NCI-H82 (cell line): ENCODE data around the gene FUT3.
A peak's percentile ranks its signal among the peaks of the same experiment; 100 is the strongest.

ENCODE experiments used
- DNase-seq: peaks from one replicate; lab custom pipeline; 2025; lab: John Stamatoyannopoulos, UW

FUT3 gene

DNA sequence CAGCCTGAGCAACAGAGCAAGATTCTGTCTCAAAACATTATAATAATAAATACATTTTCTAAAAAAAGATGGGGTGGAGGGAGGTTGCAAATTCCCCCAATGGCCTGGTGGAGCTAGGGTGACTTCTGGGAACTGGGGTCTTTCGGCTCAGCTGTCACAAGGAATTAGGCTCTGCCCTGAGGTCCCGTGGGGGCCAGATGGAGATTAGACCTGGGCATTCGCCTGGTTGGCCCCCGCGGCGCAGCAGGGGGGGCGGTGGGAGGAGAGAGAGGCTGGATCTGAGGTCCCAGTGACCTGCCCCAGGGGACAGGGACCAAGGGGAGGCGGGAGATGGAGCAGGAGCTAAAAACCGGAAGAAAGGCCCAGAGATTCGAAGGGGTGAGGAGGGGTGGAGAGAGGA lies 26.5 kb downstream of the FUT3 start:
- DNase-seq: peak; percentile 86

DNA sequence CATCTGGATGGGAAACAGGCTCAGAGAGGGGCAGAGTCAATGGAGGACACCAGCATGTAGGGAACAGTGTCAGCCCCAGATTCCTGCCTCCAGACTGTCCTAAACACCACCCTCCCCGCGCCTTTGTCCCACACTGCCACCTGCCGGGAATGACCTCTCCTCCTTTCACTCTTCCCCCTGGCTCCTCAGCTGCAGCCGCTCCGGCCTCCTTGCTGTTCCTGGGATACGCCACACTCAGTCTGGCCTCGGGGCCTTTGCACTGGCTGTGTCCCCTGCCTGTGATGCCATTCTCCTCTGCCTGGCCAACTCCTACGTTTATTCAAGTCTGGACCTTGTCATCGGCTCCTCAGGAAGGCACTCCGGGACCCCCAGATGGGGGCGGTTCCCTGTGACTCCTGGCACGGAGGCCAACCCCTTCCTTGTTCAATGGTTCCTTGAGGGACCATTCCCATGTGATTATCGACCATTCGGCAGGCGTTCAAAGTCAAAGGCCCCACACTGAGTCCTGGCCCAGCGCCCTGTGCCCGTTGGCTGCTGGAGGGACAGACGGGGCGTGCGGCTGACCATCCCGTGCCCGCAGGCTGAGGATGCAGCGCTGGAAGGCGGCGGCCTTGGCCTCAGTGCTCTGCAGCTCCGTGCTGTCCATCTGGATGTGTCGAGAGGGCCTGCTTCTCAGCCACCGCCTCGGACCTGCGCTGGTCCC lies 27.5 kb downstream of the FUT3 start:
- peak; percentile 52 for DNase-seq

DNA sequence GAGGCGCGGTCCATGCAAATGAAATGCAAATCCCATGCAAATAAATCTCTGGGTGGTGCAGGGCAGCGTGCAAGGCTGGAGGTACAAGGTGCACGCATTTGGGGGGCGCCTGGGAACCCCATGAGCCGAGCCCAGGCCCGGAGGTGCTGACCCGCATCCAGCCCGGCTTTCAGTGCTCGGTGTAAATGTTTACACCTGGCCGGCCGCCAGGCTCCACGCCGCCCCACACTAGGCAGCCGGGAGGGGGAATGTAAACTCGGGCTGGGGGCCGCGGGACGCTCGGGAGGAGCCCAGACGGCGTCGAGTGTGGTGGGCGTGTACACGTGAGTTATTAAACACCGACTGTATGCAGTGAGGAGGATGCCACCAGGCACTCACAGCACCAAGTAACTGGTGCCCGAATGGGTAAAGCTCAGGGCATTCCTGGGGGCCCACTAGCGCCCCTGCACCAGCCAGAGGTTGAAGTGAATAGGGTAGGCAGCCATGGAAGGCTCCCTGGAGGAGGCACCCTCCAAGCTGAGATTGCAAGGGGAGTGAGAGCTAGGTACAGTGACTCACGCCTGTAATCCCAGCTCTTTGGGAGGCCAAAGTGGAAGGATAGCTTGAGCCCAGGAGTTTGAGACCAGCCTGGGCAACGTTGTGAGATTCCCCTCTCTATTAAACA lies 28.9 kb downstream of the FUT3 start:
- DNase-seq: no peak

DNA sequence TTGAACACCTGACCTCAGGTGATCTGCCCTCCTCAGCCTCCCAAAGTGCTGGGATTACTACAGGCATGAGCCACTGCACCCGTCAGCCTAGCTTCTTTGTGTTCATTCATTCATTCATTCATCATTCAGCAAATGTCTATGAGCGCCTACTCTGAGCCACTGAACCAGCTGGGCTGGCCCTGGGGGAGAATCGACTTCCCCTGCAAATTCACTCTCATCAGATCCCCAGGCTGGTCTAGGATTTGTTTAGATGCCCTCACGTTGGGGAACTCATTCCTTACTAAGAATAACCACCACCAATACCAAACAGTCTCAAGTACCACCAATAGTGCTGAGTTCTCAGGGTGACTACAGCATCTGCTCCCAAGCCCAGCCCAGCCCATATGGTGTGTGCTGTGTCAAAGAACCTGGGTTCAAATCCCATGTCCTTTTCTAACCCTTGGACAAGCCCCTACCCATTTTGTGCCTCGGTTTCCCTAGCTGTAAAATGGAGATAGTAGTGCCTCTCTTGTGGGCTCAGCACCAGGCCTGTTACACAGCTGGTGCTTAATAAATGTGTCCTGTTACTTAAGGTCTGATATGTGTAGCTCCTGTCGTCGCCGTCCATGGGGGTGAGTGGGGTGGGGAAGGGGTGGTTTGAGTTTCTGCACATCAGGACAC lies 29.6 kb downstream of the FUT3 start:
- no peak for DNase-seq

DNA sequence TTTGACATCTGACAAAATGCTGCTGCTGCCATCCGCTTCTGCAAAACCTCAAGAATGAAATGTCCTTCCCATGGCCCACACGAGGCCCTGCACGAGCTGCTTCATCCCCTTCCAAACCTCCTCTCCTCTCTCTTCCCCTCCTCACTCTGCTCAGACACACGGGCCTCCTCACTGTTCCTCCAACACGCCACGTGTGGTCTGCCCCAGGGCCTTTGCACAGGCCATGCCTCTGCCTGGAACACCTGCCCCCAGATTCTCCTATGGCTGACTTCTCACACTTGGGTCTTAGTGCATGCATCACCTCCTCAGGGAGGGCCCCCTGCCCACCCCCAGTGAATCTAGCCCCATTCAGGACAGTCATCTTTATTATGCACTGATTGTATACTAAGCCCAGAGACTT lies 30.5 kb downstream of the FUT3 start:
- no peak for DNase-seq

DNA sequence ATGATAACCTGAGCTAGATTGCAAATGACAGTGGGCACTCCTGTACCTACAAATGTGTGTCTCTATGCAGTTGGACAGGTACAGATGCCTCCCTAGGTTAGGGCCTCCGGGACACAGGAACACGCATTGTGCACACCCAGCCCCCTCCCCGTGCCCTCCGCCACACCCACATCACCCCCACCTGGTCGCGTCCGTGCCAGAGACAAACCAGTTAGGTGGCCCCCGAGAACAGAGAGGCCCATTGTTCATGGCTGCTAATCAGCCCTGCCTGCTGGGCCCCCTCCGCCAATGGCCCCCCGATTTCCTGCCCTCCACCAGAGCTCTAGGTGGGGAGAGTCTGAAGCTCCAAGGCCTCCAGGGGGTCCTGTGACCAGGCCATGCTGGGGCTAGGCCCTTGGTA lies 32.7 kb downstream of the FUT3 start:
- no peak for DNase-seq

DNA sequence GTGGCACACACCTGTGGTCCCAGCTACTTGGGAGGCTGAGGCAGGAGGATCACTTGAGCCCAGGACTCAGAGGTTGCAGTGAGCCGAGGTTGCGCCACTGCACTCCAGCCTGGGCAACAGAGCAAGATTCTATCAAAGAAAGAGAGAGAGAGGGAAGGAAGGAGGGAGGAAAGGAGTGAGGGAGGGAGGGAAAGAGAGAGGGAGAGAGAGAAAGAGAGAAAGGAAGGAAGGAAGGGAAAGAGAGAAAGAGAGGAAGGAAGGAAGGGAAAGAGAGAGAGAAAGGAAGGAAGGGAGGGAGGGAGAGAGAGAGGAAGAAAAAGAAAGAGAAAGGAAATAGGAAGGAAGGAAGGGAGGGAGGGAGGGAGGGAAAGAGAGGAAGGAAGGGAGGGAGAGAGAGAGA lies 34.0 kb downstream of the FUT3 start:
- no peak for DNase-seq

DNA sequence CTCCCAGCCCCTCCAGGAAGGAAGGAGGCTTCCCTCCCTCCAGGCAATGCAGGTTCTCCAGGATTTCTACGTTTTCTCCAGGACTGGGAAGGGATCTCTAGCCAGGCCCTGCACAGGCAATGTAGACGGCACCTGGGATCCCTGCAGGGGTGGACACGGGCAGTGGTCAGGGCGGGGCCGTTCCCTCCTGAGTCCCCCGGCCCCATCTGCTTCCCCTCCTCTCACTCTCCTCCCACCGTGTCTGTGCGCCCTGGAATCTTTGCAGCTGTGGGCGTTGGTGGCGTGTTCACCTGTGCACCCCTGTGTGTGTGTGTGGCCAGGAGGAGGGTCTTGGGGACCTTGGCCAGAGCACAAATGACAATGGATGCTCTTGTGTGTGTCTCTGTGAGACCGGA lies 36.4 kb downstream of the FUT3 start:
- DNase-seq: no peak

DNA sequence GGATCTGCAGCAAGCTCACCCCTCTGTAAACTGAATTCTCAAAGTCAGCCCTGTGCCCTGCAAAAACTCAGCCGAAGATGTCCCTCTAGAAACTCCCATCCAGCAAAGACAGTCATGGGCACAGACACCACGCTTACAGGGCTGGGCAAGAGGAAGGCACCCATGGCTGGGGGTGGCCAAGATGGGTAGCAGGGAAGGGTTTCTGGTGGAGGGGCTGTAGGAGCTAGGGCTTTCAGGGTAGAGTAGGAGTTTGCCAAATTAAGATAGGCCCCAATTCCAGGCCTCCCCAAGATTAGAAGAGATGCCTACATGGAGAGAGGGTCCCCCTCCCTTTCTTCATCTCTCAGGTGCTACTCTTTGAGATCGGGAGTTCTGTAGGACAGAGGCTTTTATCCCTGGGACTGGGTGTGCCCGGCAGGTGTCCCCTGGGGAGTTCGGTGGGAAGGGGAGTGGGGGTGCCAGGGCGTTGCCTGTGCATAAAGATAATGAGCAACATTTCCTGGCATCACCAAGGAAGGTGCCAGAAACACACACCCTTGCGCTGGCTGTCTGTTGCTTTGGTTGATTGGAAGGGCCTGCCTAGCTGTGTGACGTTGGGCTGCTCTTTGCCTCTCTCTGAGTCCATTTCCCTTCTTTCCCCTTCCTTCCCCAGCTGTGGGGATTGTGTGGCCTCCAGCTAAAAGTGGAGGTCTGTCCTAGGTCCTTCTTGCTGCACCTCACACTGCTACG lies 37.0 kb downstream of the FUT3 start:
- DNase-seq: no peak

DNA sequence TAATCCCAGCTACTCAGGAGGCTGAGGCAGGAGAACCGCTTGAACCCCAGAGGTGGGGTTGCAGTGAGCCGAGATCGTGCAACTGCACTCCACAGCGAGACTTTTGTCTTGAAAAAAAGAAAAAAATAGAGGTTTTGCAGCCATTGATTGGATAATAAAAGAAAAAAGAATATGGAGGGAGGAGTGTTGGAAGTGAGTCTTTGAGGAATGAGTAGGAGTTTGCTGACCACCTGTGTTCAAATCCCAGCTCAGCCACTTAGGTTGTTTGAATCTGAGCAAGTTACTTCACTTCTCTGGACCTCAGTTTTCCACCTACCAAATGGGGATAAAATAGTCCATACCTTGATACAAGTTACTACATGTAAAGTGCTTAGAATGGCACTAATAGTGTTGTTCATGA lies 40.1 kb downstream of the FUT3 start:
- DNase-seq: no peak

DNA sequence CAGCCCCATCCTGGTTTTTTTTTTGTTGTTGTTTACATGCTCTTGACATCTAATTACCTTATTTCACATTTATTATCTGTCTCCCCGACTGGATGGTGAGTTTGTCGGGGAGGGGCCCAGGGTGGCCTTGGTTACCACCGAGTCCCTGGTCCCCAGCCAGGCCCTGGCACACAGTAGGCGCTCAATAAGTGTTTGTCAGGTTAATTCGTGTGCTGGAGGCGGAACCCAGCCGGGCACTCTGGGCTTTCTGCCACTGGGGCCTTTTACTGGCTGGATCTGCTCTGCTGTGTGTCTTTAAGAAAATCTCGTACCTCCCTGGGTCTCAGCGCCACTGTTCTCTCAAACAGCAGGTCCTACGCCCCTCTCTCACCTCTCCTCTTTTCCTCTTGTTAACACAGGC lies 41.8 kb downstream of the FUT3 start:
- DNase-seq: no peak

DNA sequence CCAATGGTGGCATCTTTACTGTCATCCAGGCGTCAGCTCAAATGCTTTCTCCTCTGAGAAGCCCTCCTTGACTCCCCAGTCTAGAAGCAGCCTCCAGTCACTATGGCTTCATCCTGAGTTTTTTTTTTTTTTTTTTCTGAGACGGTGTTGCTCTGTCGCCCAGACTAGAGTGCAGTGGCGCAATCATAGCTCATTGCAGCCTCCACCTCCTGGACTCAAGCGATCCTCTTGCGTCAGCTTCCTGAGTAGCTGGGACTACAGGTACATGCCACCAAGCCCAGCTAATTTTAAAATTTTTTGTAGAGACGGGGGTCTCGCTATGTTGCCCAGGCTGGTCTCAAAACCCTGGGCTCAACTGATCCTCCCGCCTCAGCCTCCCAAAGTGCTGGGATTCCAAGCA lies 42.2 kb downstream of the FUT3 start:
- no peak for DNase-seq

DNA sequence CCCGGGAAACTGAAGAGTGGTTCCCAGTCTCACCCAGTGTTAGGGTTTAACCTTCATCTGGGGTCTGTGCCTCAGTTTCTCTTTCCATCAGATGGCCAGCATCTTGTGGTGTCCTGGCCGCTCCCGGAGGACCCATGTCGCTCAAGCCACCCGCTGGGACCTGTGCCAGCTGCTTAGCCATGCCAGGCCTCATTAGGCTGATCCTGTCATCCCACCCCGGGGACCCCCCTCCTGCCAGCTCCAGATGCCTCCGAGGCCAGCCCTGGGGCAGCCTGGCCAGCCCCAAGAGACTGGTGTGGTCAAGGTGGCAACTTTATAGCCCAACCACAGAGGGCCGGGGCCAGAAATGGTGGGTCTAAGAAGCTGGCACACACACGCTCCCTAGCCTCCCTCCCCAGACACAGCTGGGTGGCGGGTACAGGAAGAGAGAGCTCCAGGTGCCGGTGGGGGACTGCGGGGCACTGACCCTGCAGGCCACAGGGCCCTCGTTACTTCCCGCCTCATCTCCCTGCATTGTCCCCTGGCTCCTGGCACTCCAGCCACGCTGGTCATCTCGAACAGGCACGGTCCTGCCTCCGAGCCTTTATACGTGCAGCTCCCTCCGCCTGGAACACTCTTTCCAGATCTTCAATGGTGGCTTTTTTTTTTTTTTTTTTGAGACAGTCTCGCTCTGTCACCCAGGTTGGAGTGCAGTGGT lies 43.0 kb downstream of the FUT3 start:
- no peak for DNase-seq

DNA sequence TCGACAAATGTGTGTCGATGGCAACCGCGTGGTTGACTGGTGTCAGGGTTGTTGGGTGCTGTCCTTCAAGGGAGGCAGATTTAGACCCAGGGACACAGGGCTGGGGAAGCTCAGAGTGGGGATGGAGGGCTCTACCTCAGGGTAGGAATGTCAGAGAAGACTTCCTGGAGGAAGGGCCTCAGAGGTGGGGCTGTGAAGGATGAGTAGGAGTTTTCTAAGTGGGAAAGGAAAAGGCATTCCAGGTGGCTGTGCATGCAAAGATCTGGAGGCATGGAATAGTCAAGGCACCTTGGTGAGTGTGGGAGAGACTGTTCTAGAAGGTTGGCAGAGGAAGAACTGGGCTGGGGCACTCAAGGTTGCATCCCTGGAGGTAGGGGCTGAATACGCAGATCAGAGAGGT lies 44.3 kb downstream of the FUT3 start:
- no peak for DNase-seq

DNA sequence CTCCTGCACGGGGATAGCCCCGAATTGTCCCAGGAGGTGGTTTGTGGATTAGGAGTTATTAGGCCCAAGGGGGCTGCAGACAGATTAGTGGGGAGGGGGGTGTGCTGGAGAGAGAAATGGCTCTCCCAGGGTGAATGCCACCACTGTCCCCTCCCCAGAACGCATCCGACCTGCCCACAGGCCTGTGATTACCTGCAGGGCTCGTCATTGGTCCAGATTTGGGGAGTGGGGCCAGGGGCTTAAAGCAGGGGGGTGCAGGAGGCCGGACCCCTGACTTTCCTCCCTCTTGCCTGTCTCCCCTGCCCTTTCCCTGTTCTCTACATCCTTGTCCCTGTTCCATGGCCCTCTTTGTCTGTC lies 45.1 kb downstream of the FUT3 start:
- DNase-seq: no peak

DNA sequence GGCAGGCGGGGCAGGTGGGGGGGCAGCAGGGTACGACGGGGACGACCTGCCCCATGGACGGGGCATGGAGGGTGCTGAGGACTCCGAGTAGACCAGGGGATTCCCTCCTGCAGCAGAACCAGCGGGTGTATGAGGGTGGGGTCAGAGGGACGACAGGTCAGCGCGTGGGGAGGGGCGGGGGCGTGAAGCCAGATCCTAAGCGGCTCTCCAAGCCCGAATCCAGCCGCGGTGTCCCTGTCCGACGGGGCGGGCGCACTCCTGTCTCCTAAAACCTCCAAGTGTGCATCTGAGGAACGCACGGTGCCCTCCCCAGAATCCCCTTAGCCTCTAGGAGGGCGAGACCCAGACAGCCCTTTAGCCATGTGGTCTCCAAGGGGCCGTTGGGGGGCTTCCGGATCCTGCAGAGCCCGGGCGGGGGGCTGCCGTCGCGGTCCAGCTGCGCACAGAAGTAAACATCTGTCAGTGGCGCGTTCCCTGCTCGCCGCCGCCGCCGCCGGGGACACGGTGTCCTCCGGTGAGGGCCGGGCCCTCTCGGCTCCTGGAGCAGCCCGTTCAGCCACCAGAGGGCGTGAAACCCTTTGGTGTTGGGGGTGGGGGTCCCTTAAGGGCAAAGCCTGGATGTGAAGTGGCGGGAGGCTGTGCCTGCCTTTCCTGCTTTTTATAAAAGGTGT lies 45.7 kb downstream of the FUT3 start:
- DNase-seq: peak; percentile 89

DNA sequence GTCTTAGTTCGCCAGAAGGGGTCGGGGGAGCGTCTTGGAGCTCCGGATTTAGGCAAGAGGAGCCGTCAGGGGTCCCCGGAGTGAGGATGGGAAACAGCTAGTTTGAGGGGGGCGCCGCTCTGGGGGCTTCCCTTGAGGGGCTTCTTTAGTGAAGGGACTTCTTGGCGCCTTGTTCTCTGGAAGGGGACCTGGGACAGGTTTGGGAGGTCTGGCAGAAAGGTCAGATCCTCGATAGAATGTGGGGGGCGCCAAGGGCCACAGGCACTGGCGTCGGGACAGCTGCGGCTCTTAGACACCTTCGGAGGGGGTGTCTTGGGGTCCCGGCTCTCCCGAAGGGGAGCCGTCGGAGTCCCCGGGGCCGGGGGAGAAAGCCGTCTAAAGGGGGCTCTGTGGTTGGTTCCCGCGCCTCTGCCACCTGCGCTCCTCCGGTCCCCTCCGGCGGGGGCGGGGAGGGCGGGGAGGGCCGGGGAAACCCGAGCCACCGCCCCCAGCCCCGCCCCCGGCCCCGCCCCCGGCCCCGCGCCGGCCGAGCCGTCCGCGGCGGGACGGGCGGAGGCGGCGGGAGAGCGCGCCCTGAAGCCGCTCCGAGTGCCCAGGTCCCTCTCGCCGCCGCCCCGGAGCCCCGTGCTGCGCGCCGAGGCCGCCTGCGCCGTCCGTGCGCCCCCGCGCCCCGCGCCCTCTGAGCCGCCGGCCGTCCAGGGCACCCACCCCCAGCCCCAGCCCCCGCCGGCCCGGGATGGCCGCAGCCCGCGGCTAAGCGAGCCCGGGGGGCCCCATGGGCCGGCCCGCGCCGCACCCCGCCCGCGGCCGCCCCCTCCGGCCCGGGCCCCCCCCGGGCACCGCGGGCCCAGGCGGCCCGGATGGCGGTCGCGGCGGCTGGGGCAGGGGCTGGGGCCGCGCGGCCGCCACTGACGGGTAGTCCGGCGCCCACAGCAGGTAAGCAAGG lies 46.5 kb downstream of the FUT3 start, which contains the start of gene NRTN:
TSS of gene NRTN (plus strand) at position 552 of the 946 bp plus-strand sequence. CDS start 19,099 bp downstream, outside the sequence.
- peak; percentile 70 for DNase-seq

DNA sequence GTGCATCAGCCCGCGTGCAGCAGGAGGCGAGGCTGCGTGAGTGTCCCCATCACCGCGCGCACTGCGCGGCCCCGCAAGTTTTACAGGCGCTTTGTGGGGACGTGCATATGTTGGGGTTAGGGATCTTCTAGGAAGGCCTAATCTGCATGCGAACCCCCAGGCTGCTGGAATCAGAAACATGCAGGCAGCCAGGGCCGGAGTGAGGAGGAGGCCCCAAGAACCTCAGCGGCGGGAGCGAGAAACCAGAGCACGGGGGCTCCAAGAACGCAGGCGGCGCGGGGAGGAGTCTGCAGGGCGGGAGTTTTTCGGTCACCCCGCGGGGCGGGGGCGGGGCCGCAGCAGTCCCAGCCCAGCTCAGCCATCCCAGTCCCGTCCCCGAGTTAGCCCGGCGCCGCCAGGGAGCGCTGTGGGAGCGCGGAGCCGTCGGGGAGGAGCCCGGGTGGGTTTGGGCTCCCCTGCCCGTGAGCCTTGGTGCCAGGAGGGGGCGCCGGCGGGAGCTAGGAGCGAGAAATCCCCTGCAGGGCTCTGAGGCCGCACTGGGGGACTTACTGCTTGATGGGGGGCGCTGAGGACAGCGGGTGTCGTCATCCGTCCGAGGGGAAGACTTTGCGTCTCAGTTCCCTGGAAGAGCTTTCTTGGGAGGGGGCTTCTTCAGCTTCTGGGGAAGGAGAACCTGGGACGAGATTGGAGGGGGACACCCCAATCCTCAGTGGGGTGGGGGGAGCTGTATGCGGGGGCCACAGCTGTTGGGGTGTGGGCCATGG lies 47.3 kb downstream of the FUT3 start:
- DNase-seq: peak; percentile 96

DNA sequence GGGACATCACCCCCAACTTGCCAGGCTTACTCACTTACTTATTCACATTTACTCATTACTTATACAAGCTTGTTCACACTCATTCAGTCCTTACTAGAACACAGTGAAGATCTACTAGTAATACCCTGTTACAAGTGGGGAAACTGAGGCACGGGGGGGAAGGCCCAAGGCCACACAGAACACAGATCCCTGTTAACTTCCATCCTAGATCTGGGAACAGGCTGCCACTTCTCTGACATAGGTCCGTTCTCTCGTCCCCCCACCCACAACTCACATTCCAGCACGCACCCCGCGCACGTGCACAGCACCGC lies 47.9 kb downstream of the FUT3 start:
- DNase-seq: no peak
